HG03378 (cell line): ENCODE data around the gene KCNQ2.

Experiments used
- ATAC-seq: cut with Tn5 transposase; IDR thresholded peaks from one replicate; pipeline ENCODE4 v1.9.1; 2021; ENCODE audit warnings: mild to moderate bottlenecking, moderate library complexity; ENCODE audit not compliant: unreplicated experiment

Gene KCNQ2

GRCh38 chr20:63418617-63419016 lies 53.8 kb downstream of the KCNQ2 start:
- no peak for ATAC-seq

- no peak for ATAC-seq
Observed at GRCh38 chr20:63417738-63418120, 54.7 kb downstream of the KCNQ2 start.

GRCh38 chr20:63417097-63417737 lies 55.2 kb downstream of the KCNQ2 start:
- ATAC-seq: no peak

- ATAC-seq: no peak
Observed at GRCh38 chr20:63416631-63417030, 55.8 kb downstream of the KCNQ2 start.

GRCh38 chr20:63415647-63416391 lies 56.6 kb downstream of the KCNQ2 start:
- no peak for ATAC-seq

GRCh38 chr20:63414720-63415430 lies 57.6 kb downstream of the KCNQ2 start:
- ATAC-seq: no peak

- no peak for ATAC-seq
Observed at GRCh38 chr20:63413963-63414684, 58.3 kb downstream of the KCNQ2 start.

GRCh38 chr20:63413323-63413722 lies 59.1 kb downstream of the KCNQ2 start:
- no peak for ATAC-seq

- ATAC-seq: no peak
Observed at GRCh38 chr20:63412889-63413288, 59.6 kb downstream of the KCNQ2 start.

- no peak for ATAC-seq
Observed at GRCh38 chr20:63411898-63412631, 60.4 kb downstream of the KCNQ2 start.

GRCh38 chr20:63411151-63411897 lies 61.1 kb downstream of the KCNQ2 start:
- ATAC-seq: no peak

GRCh38 chr20:63409834-63410435 lies 62.5 kb downstream of the KCNQ2 start:
- ATAC-seq: no peak

GRCh38 chr20:63409066-63409833 lies 63.2 kb downstream of the KCNQ2 start:
- ATAC-seq: no peak

GRCh38 chr20:63408684-63409046 lies 63.8 kb downstream of the KCNQ2 start:
- ATAC-seq: no peak

- no peak for ATAC-seq
Observed at GRCh38 chr20:63407928-63408683, 64.3 kb downstream of the KCNQ2 start.

- ATAC-seq: no peak
Observed at GRCh38 chr20:63406617-63407245, 65.7 kb downstream of the KCNQ2 start.

GRCh38 chr20:63406011-63406410 lies 66.4 kb downstream of the KCNQ2 start:
- ATAC-seq: no peak
